K562 (cell line): ENCODE measurements around the gene SGPP1. TPM values are rescaled to one million over a fixed set of nuclear protein-coding genes. Genes with fewer than 3 reads are reported as not detected.
A peak's percentile ranks its signal among the peaks of the same experiment; 100 is the strongest.

Experiments
- CHD2 ChIP-seq: IDR thresholded peaks from 2 replicates; pipeline ENCODE4 v1.6.1; 2011; ENCODE audit warnings: low read depth, low read length
- EP400 ChIP-seq: fragments of 450-650 bp; IDR thresholded peaks from 2 replicates; pipeline ENCODE4 v1.6.1; 2017; ENCODE audit warnings: antibody characterized with exemption, mild to moderate bottlenecking, moderate library complexity
- HDAC2 ChIP-seq: fragments of 450-650 bp; IDR thresholded peaks from 2 replicates; pipeline ENCODE4 v1.6.1; 2016; ENCODE audit warnings: mild to moderate bottlenecking
- KLF1 ChIP-seq: fragments of 450-650 bp; IDR thresholded peaks from 2 replicates; pipeline ENCODE4 v1.6.1; 2016; ENCODE audit warnings: missing genetic modification characterization, missing compliant biosample characterization
- MCM7 ChIP-seq, 2 experiments: fragments of 450-650 bp; IDR thresholded peaks; 2 replicates each; pipeline ENCODE4 v1.6.1; 2016 to 2018
- POLR2A ChIP-seq: fragments of 450-650 bp; conservative IDR thresholded peaks from 2 replicates; pipeline ENCODE4 v1.6.1; 2016
- TEAD2 ChIP-seq: fragments of 450-650 bp; IDR thresholded peaks from 2 replicates; pipeline ENCODE4 v1.6.1; 2016; ENCODE audit warnings: missing genetic modification characterization, control low read depth, missing compliant biosample characterization
- XRCC5 ChIP-seq: fragments of 200-400 bp; formaldehyde crosslinking; IDR thresholded peaks from 2 replicates; pipeline ENCODE4 v1.6.1; 2017; ENCODE audit warnings: low read depth, mild to moderate bottlenecking, low read length
- YY1 ChIP-seq, 3 experiments: IDR thresholded peaks; 2 replicates each; pipeline ENCODE4 v1.6.1; 2011; ENCODE audit warnings: low read length in 2 of 3, mild to moderate bottlenecking in 2 of 3, moderate library complexity in 2 of 3, borderline replicate concordance in 1 of 3, control low read depth in 1 of 3, low read depth in 1 of 3; ENCODE audit not compliant: insufficient read depth in 3 of 3, insufficient replicate concordance in 2 of 3, control insufficient read depth in 1 of 3, insufficient read length in 1 of 3; ENCODE audit errors: extremely low read depth in 1 of 3
- polyA plus RNA-seq, 8 experiments: library from polyadenylated mRNA; depleted of rRNA in 4 of 8; stranded (reverse) in 5 of 8; unstranded in 3 of 8; fragments of >200 nt; fragmentation: Nextera tagmentation in 2 of 8; fragmentation: Illumina TruSeq in 1 of 8; extraction: Ambion mirVana in 2 of 8; extraction: Trizol in 1 of 8; gene quantifications; 2 replicates each; pipeline versions ENCODE4 v1.2.1 to v1.2.3, GENCODE V29; 2011 to 2014; ENCODE audit warnings: inconsistent platforms in 1 of 8, missing spikeins in 1 of 8
- total RNA-seq, 7 experiments: library from RNA; depleted of rRNA in 6 of 7; stranded (reverse); fragments of >200 nt in 6 of 7; fragmentation: Illumina TruSeq in 2 of 7; extraction: Trizol in 2 of 7; gene quantifications; 2 replicates each; pipeline versions ENCODE4 v1.2.1 to v1.2.3, GENCODE V29; 2011 to 2021; ENCODE audit warnings: low replicate concordance in 1 of 7
- TF ChIP-seq, protein P1 (sequence below): fragments of 450-650 bp; IDR thresholded peaks from 2 replicates; pipeline ENCODE4 v1.6.1; 2016; ENCODE audit warnings: low read depth
- TF ChIP-seq, protein P2 (sequence below): fragments of 450-650 bp; conservative IDR thresholded peaks from 2 replicates; pipeline ENCODE4 v1.6.1; 2016; ENCODE audit warnings: missing genetic modification characterization, low read depth, mild to moderate bottlenecking, missing compliant biosample characterization, moderate library complexity
- TF ChIP-seq, protein P3 (sequence below): fragments of 250-450 bp; sonication (Bioruptor Pico); IDR thresholded peaks from 2 replicates; pipeline ENCODE4 v1.4.0; 2020; ENCODE audit warnings: mild to moderate bottlenecking
- TF ChIP-seq, protein P4 (sequence below): fragments of 450-650 bp; IDR thresholded peaks from 2 replicates; pipeline ENCODE4 v1.6.1; 2016; ENCODE audit warnings: antibody characterized with exemption

Gene SGPP1
- total and polyA plus RNA-seq, 9 of the 15 experiments (the other 6 are each of a cell fraction or from before 2014, with no cell fraction given) = 2.2 to 7.3 (median 5.6) TPM

DNA sequence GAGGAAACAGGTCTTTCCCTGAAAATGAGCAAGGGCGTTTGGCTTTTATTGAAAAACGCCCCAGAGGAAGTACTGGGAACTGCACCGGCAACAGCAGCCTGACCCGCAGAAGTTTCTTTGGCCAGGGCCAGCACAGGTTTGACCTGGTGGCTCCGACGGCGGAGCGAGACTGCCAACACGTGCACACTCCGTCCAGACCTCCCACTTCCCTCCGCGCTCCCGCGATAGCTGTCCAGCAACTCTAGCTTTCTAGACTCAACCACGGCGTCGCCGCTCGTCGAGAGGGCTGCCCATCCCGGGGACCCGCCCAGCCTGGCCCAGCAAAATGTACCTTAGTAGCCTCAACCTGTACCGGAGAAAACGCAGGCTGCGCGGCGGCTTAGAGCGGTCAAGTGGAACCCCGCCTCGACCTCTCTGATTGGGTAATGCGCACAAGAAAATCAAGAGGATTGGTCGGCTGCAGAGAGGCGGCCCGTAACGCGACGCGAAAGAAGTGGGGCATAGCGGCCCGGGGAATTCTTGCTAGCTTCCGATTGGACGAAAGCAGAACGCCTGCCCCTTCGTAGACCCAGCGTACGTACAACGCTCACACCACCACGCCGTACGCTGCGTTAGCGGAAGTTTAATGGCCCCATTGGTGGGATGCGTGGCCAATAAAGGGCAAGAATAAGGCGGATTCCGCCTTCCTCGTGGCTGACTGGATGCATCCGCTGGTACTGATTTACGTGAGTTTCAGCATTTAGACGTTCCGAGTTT lies 86.2 kb downstream of the SGPP1 start, which contains the start of gene WDR89 (continued):
- peak; percentile 63; the same call in 1 of the 2 replicates for TF ChIP-seq HDAC2
- peak; percentile 96 for TF ChIP-seq EP400
- no peak for TF ChIP-seq MCM7 (IDR thresholded peaks at IDR 0.05)
- TF ChIP-seq XRCC5 = 0 out of 2 replicates have a peak, but pooled peaks have one; percentile 44
- peak in 2 of 3 experiments; percentile 30 to 49 for TF ChIP-seq YY1 (IDR thresholded peaks at IDR 0.05; ENCODE audit: borderline replicate concordance in 1 of 3, control insufficient read depth in 1 of 3, extremely low read depth in 1 of 3, insufficient read depth in 3 of 3, insufficient read length in 1 of 3, insufficient replicate concordance in 2 of 3, low read depth in 1 of 3, low read length in 2 of 3)
- TF ChIP-seq, protein P1, sequence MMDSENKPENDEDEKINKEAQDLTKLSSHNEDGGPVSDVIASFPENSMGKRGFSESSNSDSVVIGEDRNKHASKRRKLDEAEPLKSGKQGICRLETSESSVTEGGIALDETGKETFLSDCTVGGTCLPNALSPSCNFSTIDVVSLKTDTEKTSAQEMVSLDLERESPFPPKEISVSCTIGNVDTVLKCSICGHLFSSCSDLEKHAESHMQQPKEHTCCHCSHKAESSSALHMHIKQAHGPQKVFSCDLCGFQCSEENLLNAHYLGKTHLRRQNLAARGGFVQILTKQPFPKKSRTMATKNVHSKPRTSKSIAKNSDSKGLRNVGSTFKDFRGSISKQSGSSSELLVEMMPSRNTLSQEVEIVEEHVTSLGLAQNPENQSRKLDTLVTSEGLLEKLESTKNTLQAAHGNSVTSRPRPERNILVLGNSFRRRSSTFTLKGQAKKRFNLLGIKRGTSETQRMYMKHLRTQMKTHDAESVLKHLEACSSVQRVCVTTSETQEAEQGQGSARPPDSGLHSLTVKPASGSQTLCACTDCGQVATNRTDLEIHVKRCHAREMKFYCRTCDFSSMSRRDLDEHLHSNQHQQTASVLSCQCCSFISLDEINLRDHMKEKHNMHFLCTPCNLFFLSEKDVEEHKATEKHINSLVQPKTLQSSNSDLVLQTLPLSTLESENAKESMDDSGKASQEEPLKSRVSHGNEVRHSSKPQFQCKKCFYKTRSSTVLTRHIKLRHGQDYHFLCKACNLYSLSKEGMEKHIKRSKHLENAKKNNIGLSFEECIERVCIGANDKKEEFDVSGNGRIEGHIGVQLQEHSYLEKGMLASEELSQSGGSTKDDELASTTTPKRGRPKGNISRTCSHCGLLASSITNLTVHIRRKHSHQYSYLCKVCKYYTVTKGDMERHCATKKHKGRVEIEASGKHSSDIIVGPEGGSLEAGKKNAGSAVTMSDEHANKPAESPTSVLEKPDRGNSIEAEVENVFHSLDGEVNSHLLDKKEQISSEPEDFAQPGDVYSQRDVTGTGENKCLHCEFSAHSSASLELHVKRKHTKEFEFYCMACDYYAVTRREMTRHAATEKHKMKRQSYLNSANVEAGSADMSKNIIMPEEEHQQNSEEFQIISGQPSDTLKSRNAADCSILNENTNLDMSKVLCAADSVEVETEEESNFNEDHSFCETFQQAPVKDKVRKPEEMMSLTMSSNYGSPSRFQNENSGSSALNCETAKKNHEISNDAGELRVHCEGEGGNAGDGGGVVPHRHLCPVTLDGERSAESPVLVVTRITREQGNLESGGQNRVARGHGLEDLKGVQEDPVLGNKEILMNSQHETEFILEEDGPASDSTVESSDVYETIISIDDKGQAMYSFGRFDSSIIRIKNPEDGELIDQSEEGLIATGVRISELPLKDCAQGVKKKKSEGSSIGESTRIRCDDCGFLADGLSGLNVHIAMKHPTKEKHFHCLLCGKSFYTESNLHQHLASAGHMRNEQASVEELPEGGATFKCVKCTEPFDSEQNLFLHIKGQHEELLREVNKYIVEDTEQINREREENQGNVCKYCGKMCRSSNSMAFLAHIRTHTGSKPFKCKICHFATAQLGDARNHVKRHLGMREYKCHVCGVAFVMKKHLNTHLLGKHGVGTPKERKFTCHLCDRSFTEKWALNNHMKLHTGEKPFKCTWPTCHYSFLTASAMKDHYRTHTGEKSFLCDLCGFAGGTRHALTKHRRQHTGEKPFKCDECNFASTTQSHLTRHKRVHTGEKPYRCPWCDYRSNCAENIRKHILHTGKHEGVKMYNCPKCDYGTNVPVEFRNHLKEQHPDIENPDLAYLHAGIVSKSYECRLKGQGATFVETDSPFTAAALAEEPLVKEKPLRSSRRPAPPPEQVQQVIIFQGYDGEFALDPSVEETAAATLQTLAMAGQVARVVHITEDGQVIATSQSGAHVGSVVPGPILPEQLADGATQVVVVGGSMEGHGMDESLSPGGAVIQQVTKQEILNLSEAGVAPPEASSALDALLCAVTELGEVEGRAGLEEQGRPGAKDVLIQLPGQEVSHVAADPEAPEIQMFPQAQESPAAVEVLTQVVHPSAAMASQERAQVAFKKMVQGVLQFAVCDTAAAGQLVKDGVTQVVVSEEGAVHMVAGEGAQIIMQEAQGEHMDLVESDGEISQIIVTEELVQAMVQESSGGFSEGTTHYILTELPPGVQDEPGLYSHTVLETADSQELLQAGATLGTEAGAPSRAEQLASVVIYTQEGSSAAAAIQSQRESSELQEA = no peak
- TF ChIP-seq KLF1 (tag) = 0 out of 2 replicates have a peak, but pooled peaks have one; percentile 39
- TF ChIP-seq, protein P2, sequence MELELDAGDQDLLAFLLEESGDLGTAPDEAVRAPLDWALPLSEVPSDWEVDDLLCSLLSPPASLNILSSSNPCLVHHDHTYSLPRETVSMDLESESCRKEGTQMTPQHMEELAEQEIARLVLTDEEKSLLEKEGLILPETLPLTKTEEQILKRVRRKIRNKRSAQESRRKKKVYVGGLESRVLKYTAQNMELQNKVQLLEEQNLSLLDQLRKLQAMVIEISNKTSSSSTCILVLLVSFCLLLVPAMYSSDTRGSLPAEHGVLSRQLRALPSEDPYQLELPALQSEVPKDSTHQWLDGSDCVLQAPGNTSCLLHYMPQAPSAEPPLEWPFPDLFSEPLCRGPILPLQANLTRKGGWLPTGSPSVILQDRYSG = 0 out of 2 replicates have a peak, but pooled peaks have one; percentile 47
- TF ChIP-seq, protein P3, sequence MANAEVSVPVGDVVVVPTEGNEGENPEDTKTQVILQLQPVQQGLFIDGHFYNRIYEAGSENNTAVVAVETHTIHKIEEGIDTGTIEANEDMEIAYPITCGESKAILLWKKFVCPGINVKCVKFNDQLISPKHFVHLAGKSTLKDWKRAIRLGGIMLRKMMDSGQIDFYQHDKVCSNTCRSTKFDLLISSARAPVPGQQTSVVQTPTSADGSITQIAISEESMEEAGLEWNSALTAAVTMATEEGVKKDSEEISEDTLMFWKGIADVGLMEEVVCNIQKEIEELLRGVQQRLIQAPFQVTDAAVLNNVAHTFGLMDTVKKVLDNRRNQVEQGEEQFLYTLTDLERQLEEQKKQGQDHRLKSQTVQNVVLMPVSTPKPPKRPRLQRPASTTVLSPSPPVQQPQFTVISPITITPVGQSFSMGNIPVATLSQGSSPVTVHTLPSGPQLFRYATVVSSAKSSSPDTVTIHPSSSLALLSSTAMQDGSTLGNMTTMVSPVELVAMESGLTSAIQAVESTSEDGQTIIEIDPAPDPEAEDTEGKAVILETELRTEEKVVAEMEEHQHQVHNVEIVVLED (CRISPR knock-in tag) = peak; percentile 94
- TF ChIP-seq, protein P4, sequence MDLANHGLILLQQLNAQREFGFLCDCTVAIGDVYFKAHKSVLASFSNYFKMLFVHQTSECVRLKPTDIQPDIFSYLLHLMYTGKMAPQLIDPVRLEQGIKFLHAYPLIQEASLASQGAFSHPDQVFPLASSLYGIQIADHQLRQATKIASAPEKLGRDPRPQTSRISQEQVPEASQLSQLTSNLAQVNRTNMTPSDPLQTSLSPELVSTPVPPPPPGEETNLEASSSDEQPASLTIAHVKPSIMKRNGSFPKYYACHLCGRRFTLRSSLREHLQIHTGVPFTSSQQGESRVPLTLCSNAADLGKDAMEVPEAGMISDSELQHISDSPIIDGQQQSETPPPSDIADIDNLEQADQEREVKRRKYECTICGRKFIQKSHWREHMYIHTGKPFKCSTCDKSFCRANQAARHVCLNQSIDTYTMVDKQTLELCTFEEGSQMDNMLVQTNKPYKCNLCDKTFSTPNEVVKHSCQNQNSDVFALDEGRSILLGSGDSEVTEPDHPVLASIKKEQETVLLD = peak; percentile 96
- TF ChIP-seq TEAD2 = no peak
- peak; percentile 89 for TF ChIP-seq CHD2
- TF ChIP-seq POLR2A = peak; percentile 88
